GM12874 (cell line): ENCODE data around the gene COBL.

ENCODE experiments used
- TF ChIP-seq, protein P1 (sequence below): IDR thresholded peaks from 2 replicates; pipeline ENCODE4 v1.5.1; 2011; ENCODE audit warnings: low read depth, mild to moderate bottlenecking, control low read depth, low read length, moderate library complexity; ENCODE audit not compliant: insufficient read depth

The COBL gene

DNA sequence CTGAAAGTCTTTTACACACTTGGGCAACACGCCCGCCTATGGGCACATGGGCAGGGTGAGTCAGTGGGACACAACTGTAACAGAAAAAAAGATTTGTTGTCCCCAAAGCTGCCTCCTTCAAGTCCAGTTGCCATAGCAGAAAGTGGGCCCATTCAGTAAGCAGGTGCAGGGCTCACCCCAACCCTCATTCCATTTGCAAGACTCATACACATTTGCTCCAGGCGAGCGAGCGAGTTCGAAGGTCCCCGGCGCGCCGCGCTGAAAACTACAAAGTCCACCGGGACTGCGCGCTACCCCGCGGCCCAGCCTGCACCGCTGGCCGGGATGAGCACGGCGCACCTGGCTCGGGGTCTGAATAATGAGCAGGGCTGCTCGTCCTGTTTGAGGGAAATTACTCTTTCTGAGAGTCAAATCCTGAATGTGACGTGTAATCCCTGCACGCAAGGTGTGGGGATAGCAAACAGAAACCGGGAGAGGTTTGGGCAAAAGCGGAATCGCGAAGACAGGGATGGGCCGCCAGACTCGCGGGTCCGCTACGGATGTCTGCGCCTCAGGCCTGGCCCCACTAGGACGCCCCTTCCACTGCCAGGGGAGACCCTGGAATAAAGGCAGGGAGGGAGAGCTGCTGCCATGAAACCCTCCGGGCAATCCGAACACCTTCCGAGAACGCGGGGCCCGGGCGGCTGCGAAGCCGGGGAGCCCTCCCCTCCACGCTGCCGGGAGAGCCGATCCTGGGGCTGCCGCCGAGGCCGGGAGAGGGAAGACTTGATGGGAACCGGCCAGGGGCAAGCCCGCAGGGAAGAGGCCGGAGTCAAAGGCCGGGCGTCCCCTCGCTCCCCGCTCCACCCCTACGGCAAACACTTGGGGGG is 982 bp downstream of the COBL start:
- TF ChIP-seq, protein P1, sequence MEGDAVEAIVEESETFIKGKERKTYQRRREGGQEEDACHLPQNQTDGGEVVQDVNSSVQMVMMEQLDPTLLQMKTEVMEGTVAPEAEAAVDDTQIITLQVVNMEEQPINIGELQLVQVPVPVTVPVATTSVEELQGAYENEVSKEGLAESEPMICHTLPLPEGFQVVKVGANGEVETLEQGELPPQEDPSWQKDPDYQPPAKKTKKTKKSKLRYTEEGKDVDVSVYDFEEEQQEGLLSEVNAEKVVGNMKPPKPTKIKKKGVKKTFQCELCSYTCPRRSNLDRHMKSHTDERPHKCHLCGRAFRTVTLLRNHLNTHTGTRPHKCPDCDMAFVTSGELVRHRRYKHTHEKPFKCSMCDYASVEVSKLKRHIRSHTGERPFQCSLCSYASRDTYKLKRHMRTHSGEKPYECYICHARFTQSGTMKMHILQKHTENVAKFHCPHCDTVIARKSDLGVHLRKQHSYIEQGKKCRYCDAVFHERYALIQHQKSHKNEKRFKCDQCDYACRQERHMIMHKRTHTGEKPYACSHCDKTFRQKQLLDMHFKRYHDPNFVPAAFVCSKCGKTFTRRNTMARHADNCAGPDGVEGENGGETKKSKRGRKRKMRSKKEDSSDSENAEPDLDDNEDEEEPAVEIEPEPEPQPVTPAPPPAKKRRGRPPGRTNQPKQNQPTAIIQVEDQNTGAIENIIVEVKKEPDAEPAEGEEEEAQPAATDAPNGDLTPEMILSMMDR, result no peak

DNA sequence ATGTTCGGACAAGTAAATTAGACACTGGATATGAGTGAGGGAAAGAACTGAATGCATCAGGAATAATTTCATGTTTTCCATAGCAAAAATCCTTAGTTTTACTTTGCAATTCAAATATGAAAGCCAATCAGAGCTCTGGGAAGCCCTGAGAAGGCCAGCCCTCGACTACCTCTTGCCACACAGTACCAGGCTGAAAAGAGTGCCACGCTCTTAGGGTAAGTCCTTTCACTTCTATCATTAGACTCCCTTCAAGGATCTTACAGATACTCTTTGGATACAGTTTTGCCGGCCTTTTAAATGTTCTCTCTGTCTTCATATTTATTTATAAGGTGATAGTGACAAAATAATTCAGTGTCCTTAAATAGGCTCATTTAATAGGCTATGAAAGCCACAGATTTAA is 1.9 kb downstream of the COBL start:
- TF ChIP-seq, protein P1, result no peak

DNA sequence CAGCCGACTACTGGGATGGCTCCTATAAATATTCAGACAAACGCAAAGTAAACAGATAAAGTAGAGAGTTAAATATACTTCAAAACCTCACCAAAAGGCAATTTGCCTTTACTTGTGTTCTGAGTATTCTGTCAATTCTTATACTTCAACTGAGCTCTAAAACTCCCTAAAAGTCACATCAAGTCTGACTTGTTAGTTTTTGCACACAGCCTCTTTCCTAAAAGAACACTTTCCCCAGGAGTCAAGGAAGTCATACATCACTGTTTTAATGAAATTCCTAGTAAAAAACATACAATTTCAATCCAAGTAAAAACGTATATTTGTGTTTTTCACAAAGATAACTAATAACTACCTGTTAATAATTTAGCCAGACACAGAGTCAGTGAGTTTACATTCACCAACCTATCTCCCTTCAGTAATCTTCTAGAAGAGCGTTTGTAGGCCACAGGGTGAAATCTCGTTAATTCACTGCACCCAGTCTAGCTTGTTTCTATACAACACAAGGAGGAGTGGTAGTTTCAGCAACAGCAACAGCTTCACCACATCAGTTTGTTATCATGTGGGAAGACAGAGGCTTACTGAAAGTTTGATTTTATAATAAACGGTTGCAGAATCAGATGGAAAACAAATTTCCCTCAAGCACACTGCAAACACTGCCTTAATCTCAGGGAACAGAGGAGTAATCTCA is 2.7 kb downstream of the COBL start:
- TF ChIP-seq, protein P1, result no peak

DNA sequence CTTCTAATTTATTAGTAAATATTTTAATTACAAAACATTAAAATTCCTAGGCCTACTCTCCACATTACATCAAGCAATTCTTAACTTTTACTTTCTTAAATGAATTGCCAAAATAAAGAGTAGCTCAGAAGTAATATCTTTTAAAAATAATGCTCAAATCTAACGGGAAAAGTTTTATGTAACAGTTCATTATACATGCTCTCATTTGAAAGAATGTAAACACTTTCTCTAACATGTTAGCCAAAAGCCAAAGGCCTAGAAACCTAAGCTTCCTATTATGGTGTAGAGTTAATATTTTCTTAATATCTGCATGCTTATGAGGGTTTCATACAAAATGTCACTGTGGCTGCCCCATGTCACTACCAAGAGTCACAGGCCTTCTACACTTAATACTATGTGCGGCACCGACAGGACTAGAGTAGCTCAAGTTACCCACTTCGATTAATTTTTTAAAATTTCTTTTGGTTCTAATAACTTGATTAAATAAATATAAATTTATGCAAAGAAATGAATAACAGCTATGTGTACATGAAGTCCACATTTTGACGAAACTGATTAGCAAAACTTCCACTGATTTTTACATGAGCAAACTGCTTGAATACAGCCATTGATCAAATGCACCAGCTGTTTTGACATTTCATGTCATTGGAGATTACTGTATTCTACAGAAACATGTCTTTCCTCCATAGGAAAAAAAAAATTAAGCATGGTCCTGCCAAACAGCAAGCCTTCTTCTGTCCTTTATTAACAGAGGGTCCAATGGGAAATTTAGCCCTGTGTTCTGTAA is 3.5 kb downstream of the COBL start:
- TF ChIP-seq, protein P1, result no peak

DNA sequence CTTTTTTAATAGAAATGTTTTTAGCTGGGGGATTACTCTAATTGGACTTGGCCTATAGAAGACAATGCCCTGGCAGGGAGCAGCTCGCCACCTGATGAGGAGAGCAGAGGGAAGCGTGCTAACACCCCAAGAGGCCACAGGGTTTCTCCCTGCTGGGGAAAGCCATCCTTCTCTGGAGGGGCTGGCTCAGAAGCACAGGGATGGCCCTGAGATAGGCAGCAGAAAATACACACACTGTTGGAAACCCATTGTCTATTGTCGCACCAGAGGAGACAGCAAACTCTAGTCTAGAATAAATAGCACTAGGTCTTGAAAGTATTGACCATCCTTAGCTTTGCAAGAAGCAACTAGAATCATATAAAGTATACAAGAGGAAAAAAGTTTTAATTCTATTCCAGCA is 5.4 kb downstream of the COBL start:
- TF ChIP-seq, protein P1, result no peak

DNA sequence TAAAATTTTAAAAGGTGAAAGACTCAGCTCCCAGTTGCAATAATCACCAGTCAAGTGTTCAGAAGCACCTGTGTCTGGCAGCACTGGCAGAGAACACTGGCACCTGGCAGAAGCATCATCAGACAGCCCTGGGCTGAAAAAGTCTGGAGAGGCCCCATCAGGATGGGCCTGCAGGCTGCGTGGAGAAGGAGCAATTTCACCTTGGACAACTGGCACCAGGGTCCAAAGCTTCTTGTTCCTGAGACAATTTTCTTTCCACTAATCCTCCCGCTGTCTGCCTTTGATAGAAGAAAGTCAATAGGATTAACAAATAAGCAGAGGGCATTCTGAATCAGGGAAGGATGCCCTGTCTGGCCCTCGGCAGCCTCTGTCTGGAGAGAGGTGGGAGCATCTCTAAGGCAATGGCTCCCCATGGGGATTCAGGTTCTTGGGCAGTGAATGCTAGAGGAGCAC is 6.5 kb downstream of the COBL start:
- TF ChIP-seq, protein P1, result no peak
